Neural cell (in vitro differentiated cells): ENCODE measurements around the gene AMFR. TPM values are rescaled to one million over a fixed set of nuclear protein-coding genes. Genes with fewer than 3 reads are reported as not detected.
A peak's percentile ranks its signal among the peaks of the same experiment; 100 is the strongest.

Experiments used
- H2AFZ ChIP-seq: fragments of 200-600, 300-800 bp; sonication (generic), shearing (Covaris generic); 2 replicates; pipeline ENCODE4 v1.6.0; 2014; ENCODE audit warnings: low read depth, mild to moderate bottlenecking, antibody characterized with exemption, low read length, moderate library complexity
- H3F3A ChIP-seq: fragments of 200-600 bp; shearing (Covaris generic); 2 replicates; pipeline ENCODE4 v1.6.1; 2016; ENCODE audit warnings: mild to moderate bottlenecking, moderate library complexity, mixed read lengths, antibody characterized with exemption, low read length; ENCODE audit not compliant: insufficient read depth, poor library complexity, severe bottlenecking
- H3K27ac ChIP-seq: fragments of 200-600, 300-800 bp; sonication (generic), shearing (Covaris generic); 2 replicates; pipeline ENCODE4 v1.5.1; 2014; ENCODE audit warnings: mild to moderate bottlenecking, low read length, moderate library complexity
- H3K27me3 ChIP-seq: fragments of 300-800, 200-600 bp; sonication (generic), shearing (Covaris generic); 2 replicates; pipeline ENCODE4 v1.6.0; 2014; ENCODE audit warnings: mild to moderate bottlenecking, low read depth, low read length, moderate library complexity; ENCODE audit not compliant: insufficient read depth
- H3K36me3 ChIP-seq: fragments of 300-800, 200-600 bp; sonication (generic), shearing (Covaris generic); 2 replicates; pipeline ENCODE4 v1.5.1; 2014; ENCODE audit warnings: mild to moderate bottlenecking, antibody characterized with exemption, low read length, moderate library complexity; ENCODE audit not compliant: insufficient read depth
- H3K4me2 ChIP-seq: fragments of 300-800, 200-600 bp; sonication (generic), shearing (Covaris generic); 2 replicates; pipeline ENCODE4 v1.6.0; 2014; ENCODE audit warnings: mild to moderate bottlenecking, low read length
- H3K4me3 ChIP-seq: fragments of 300-800, 200-600 bp; sonication (generic), shearing (Covaris generic); 2 replicates; pipeline ENCODE4 v1.5.1; 2014; ENCODE audit warnings: mild to moderate bottlenecking, low read length, moderate library complexity
- H3K79me2 ChIP-seq: fragments of 200-600 bp; shearing (Covaris generic); replicated peaks from 2 replicates; pipeline ENCODE4 v1.6.0; 2014; ENCODE audit warnings: mild to moderate bottlenecking, low read length, moderate library complexity; ENCODE audit not compliant: insufficient read depth
- H3K9ac ChIP-seq: fragments of 300-800, 200-600 bp; sonication (generic), shearing (Covaris generic); 2 replicates; pipeline ENCODE4 v1.6.1; 2016; ENCODE audit warnings: mild to moderate bottlenecking, low read length, mixed read lengths
- H3K9me2 ChIP-seq: fragments of 200-600 bp; shearing (Covaris generic); 2 replicates; pipeline ENCODE4 v1.6.1; 2016; ENCODE audit warnings: mild to moderate bottlenecking, low read length, mixed read lengths; ENCODE audit not compliant: insufficient read depth
- H3K9me3 ChIP-seq: fragments of 200-600, 300-800 bp; sonication (generic), shearing (Covaris generic); 2 replicates; pipeline ENCODE4 v1.6.1; 2016; ENCODE audit warnings: mild to moderate bottlenecking, mixed run types, low read length, moderate library complexity, mixed read lengths
- H4K20me1 ChIP-seq: fragments of 200-600 bp; shearing (Covaris generic); 2 replicates; pipeline ENCODE4 v1.6.1; 2016; ENCODE audit warnings: mild to moderate bottlenecking, mixed run types; ENCODE audit not compliant: insufficient read depth
- EP300 ChIP-seq: fragments of 450-650 bp; conservative IDR thresholded peaks from 2 replicates; pipeline ENCODE4 v1.6.1; 2014; ENCODE audit warnings: antibody characterized with exemption, mild to moderate bottlenecking, moderate library complexity; ENCODE audit not compliant: poor library complexity, severe bottlenecking
- EZH2 ChIP-seq: fragments of 200-600, 300-800 bp; shearing (Covaris generic), sonication (generic); IDR thresholded peaks from 2 replicates; pipeline ENCODE4 v1.6.1; 2014; ENCODE audit warnings: antibody characterized with exemption, low read length, borderline replicate concordance, mild to moderate bottlenecking; ENCODE audit not compliant: insufficient read depth, poor library complexity, severe bottlenecking
- MXI1 ChIP-seq: fragments of 450-650 bp; conservative IDR thresholded peaks from 2 replicates; pipeline ENCODE4 v1.6.1; 2014; ENCODE audit warnings: antibody characterized with exemption, mild to moderate bottlenecking; ENCODE audit not compliant: poor library complexity, severe bottlenecking
- POLR2AphosphoS5 ChIP-seq: IDR thresholded peaks from 2 replicates; pipeline ENCODE4 v1.6.1; 2012
- RAD21 ChIP-seq: fragments of 450-650 bp; conservative IDR thresholded peaks from 2 replicates; pipeline ENCODE4 v1.6.1; 2014; ENCODE audit warnings: antibody characterized with exemption, mild to moderate bottlenecking, moderate library complexity
- SMC3 ChIP-seq: fragments of 450-650 bp; conservative IDR thresholded peaks from 2 replicates; pipeline ENCODE4 v1.6.1; 2014; ENCODE audit warnings: antibody characterized with exemption, mild to moderate bottlenecking, moderate library complexity; ENCODE audit not compliant: poor library complexity
- TAF1 ChIP-seq: IDR thresholded peaks from 2 replicates; pipeline ENCODE4 v1.6.1; 2012; ENCODE audit warnings: low read depth
- polyA plus RNA-seq: library from polyadenylated mRNA; depleted of rRNA; stranded (reverse); fragments of >200 nt; gene quantifications from 2 replicates; pipeline ENCODE4 v1.2.3, GENCODE V29; 2014
- TF ChIP-seq, protein P1 (sequence below): IDR thresholded peaks from 2 replicates; pipeline ENCODE4 v1.6.1; 2012; ENCODE audit warnings: borderline replicate concordance
- TF ChIP-seq, protein P2 (sequence below): fragments of 450-650 bp; IDR thresholded peaks from 2 replicates; pipeline ENCODE4 v1.5.1; 2014; ENCODE audit warnings: antibody characterized with exemption, mild to moderate bottlenecking, moderate library complexity; ENCODE audit not compliant: poor library complexity, severe bottlenecking

Gene AMFR
- polyA plus RNA-seq, 1 donor from 2014 or later = 101 TPM

DNA sequence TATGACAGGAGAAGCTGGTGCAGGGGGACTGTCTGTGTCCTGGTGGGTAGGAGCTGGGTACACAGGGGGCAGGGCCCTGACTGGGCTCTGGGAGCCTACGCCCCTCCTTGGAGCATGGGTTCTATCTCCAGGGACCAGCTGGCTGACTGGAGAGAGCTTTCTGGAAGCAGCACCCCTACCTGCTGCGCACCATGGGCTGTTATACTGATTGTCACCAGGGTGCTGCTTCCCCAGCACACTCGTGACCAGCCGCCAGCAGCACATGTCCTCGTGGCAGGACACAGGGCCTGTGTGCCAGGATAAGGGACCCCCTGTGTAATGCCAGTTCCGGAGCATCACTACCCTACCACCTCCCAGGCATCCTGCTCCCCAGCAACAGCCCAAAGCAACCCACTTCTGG is 106.0 kb downstream of the AMFR start:
- Histone ChIP-seq H3K9me3 (no peaks in the 10 kb centered on the region), H3K4me3 (no peak overlapping the region), H3K27ac (peak overlapping the region; percentile 37), H3F3A (no peaks in the 10 kb centered on the region), H3K4me2 (no peak overlapping the region), H3K79me2 (no peaks in the 10 kb centered on the region), H4K20me1 (peaks cover 3% of the 10 kb centered on the region), H2AFZ (no peak overlapping the region), H3K9ac (no peak overlapping the region), H3K36me3 (peaks cover 4% of the 10 kb centered on the region), H3K27me3 (no peaks in the 10 kb centered on the region), H3K9me2 (no peaks in the 10 kb centered on the region)
- TF ChIP-seq RAD21 (no peak), MXI1 (no peak), EP300 (no peak), EZH2 (no peak), TAF1 (no peak), SMC3 (no peak), POLR2AphosphoS5 (no peak)
- TF ChIP-seq, protein P1, sequence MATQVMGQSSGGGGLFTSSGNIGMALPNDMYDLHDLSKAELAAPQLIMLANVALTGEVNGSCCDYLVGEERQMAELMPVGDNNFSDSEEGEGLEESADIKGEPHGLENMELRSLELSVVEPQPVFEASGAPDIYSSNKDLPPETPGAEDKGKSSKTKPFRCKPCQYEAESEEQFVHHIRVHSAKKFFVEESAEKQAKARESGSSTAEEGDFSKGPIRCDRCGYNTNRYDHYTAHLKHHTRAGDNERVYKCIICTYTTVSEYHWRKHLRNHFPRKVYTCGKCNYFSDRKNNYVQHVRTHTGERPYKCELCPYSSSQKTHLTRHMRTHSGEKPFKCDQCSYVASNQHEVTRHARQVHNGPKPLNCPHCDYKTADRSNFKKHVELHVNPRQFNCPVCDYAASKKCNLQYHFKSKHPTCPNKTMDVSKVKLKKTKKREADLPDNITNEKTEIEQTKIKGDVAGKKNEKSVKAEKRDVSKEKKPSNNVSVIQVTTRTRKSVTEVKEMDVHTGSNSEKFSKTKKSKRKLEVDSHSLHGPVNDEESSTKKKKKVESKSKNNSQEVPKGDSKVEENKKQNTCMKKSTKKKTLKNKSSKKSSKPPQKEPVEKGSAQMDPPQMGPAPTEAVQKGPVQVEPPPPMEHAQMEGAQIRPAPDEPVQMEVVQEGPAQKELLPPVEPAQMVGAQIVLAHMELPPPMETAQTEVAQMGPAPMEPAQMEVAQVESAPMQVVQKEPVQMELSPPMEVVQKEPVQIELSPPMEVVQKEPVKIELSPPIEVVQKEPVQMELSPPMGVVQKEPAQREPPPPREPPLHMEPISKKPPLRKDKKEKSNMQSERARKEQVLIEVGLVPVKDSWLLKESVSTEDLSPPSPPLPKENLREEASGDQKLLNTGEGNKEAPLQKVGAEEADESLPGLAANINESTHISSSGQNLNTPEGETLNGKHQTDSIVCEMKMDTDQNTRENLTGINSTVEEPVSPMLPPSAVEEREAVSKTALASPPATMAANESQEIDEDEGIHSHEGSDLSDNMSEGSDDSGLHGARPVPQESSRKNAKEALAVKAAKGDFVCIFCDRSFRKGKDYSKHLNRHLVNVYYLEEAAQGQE = no peak
- TF ChIP-seq, protein P2, sequence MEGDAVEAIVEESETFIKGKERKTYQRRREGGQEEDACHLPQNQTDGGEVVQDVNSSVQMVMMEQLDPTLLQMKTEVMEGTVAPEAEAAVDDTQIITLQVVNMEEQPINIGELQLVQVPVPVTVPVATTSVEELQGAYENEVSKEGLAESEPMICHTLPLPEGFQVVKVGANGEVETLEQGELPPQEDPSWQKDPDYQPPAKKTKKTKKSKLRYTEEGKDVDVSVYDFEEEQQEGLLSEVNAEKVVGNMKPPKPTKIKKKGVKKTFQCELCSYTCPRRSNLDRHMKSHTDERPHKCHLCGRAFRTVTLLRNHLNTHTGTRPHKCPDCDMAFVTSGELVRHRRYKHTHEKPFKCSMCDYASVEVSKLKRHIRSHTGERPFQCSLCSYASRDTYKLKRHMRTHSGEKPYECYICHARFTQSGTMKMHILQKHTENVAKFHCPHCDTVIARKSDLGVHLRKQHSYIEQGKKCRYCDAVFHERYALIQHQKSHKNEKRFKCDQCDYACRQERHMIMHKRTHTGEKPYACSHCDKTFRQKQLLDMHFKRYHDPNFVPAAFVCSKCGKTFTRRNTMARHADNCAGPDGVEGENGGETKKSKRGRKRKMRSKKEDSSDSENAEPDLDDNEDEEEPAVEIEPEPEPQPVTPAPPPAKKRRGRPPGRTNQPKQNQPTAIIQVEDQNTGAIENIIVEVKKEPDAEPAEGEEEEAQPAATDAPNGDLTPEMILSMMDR = no peak

DNA sequence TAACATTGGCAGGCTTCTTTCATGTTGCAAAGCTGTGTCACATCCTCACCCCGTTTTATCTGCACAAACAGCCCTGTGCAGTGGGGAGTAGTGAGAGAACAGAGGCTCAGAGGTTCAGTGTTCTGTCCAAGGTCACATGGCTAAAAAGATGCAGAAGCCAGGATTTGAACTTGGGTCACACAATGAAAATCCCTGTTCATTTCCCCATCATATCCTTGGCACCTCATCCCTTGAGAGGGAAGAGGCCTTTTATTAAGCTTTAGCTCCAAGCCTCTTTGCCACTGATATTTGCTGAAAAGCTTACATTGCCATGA is 106.6 kb downstream of the AMFR start:
- no peak overlapping the region for H2AFZ ChIP-seq
- H3K9me2 ChIP-seq = no peaks in the 10 kb centered on the region
- no peaks in the 10 kb centered on the region for H3K27me3 ChIP-seq
- no peaks in the 10 kb centered on the region for H3K79me2 ChIP-seq
- no peak overlapping the region for H3K4me3 ChIP-seq
- peak overlapping the region; percentile 41 for H3K9ac ChIP-seq
- peaks cover 4% of the 10 kb centered on the region for H3K36me3 ChIP-seq
- peak overlapping the region; percentile 37 for H3K27ac ChIP-seq
- peaks cover 3% of the 10 kb centered on the region for H4K20me1 ChIP-seq
- H3F3A ChIP-seq = no peaks in the 10 kb centered on the region
- TF ChIP-seq EZH2 (no peak), SMC3 (no peak), EP300 (no peak), RAD21 (no peak), MXI1 (no peak), TAF1 (no peak)
- TF ChIP-seq, protein P2 = no peak
- TF ChIP-seq, protein P1 = no peak
- H3K9me3 ChIP-seq = no peaks in the 10 kb centered on the region
- no peak overlapping the region for H3K4me2 ChIP-seq
